DMS153 (cell line): ENCODE measurements around the gene TTC16.
A peak's percentile ranks its signal among the peaks of the same experiment; 100 is the strongest.
"Not testable (repeated sequence)": the region's sequence is repeated elsewhere in the genome, so short reads cannot be mapped to it uniquely, and the experiment has no call there.

Experiments used
- DNase-seq: peaks from one replicate; lab custom pipeline; 2025; lab: John Stamatoyannopoulos, UW

The TTC16 gene

DNA sequence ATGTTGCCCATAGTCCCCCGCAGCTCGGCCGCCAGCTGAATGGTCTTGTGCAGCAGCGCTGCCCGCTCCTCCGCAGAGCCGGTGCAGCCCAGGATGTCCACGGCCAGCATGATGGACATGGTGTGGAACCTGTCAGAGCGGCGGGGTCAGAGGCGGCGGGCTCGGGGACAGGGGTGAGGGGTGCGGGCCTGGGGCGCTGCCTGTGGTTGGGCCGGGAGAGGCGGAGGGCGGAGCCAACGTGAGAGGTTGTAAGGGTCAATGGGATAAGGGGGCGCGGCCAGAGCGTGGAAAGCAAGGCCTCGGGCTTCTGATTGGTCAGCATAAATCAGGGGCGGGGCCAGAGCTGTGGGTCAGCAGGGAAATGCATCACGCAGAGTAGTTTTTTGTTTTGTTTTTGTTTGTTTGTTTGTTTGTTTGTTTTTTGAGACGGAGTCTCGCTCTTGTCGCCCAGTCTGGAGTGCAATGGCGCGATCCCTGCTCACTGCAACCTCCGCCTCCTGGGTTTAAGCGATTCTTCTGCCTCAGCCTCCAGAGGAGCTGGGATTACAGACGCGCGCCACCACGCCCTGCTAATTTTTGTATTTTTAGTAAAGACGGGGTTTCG is 26.1 kb downstream of the TTC16 start:
- no peak for DNase-seq

DNA sequence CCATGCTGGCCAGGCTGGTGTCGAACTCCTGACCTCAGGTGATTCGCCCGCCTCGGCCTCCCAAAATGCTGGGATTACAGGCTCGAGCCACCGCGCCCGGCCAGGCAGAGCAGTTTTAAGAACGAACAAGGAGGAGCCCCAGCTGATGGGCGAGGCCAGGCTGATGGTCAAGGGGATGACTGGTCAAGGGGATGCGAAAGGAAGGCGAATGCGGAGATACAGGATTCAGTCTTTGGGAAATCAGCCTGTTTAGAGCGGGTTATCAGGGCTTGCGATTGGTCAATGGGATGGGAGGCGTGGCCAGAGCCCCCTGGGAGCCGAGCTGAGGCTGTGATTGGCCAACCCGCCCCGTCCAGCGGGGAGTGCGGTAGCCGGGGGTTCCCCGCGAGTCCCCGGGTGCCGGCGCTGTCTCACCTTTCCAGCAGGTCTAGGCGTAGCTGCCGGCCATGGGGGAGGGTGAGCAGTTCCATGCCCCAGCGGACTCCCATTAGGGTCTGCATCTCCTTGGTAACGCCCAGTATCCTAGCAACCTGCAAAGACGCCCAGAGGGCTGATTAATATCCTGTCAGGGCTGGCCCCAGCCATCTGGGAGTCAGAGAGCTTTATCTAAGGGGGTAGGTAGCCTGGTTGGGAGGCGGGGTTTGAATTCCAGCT is 26.7 kb downstream of the TTC16 start:
- peak; percentile 61 for DNase-seq

DNA sequence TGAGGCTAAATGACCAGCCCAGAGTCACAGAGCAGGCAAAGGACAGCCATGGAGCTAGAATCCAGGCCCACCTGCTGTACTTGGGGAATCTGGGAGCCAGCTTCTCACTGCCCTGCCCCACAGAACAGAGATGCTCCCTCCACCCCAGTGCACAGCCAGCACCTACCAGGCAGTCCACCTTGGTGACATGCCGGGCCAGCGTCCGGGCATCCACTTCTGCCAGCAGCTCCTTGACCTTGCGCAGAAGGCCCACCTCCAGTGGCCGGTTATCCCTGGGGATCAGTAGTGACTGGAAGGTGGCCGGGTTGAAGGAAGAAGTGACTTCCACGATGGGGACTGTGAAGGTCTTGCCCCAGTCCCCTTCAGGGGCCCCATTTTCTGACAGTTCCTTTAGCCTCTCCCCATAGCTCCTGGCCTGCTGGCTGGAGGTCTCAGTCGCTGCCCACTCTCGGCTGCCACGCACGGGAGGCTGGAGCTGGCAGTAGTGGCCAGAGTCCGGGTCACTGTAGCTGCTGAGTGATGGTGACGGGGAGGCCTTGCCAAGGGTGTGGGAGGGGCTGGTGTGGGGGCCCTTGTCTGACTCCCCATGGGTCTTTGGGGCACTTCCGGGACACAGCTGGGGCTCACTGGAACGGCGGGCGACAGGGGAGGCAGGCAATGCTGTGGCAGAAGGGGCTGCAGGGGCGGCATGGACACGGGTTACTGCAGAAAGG is 28.7 kb downstream of the TTC16 start:
- no peak for DNase-seq

DNA sequence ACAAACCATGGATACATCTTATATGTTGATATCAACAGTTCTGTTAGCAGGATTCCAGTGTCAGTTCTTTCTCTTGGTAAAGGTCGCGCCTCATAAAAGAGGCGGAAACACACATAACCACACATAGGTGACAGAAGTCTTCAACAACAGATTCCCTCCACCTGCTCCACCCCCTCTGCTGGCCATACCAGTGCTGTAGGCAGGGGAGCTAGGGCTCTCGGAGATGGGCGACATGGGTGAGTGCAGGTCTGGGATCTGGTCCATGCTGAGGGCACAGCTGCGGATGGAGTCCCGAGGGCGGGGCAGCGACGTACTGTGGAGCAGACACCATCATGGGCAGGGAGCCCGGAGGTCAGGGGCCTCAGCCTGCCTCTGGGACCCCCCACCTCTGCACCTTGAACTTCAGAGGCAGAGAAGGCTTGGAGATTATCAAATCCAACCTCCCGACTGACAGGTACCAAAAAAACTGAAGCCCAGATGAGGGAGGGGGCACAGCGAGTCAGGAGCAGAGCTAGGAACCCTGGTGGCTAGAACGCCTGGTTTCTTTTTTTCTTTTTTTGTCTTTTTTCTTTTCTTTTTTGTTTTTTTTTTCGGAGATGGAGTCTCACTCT is 31.2 kb downstream of the TTC16 start:
- no peak for DNase-seq

DNA sequence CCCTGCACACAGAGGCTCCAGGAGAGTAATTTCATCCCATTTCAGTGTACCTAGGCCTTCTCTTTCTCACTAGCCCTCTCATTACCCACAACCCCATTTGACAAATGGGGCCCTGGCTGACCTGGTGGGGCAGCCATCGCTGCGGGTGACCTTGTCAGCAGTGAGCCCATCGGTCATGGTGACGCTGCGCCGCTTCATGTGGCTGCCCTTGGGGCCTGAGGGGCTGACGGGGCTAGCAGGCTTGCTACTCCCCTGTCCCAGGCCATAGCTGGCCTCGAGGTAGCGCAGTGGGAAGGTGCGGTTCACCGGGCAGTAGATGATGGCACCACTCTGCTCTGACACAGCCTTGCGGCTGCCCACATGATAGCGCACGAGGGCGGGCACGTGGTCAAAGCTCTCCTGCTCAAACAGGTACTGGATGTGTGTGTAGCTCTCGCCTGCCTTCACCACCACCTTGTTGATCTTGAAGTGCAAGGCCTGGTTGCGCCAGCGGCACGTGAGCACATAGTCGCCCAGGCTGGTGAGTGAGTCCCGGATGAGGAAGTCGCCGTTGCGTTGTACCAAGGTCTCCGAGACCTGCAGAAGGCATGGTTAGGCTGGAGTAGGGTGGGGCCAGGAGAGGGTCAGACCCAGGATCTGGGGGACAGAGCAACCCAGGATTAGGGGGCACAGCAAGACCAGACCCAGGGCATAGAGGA is 33.4 kb downstream of the TTC16 start:
- no peak for DNase-seq

DNA sequence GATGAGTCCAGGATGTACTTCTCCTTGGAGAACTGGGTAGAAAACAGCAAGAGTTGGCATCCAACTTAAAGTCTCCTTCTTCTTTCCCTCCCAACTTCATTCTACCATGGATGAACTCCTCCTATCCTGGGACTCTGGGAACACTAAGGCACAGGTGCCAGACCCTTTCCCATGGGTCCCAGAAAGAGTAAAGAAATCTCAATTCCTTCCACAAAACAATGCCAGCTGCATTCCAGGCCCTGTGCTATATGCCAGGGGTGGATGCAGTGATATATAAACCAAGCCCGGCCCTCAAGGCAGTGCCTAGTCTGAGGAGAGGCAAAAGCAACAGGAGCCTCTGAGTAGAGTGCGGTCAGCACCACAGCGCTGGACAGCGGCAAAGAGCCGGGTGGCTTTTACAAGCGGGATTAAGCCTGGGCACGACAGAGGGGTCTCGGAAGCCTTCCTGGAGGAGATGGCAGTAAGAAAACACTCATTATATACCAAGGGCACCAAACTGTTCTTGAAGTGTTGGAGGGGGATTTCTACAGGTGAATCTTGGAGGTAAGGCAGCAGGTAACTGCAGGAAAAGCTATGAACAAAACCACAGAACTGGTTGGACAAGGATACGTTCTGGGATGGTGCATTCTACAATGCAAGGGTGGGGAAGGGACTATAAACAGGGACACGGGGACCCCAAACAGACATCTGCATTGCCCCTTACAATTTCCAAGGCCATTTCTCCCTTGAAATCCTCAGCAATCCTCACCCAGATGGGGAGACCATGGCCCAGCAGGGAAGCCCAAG is 35.6 kb downstream of the TTC16 start:
- no peak for DNase-seq

DNA sequence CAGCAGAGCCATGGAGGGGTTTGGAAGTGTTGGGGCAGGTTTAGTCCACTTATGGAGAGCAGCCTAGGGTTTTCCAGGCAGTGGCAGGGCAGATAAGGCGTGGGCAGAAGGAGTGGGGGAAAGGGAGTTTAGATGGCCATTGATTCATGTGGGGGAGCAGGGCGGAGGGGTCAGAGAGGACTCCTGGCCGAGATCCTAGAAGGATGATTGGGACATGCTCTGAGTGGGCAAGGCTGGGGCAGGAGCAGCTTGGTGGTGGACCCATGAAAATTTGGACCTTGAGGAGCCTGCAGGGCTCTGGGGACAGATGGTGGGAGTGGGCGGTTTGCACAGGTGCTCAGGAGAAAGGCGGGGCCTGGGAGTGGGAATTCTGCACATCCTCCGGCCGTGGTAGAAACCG is 37.3 kb downstream of the TTC16 start:
- no peak for DNase-seq

DNA sequence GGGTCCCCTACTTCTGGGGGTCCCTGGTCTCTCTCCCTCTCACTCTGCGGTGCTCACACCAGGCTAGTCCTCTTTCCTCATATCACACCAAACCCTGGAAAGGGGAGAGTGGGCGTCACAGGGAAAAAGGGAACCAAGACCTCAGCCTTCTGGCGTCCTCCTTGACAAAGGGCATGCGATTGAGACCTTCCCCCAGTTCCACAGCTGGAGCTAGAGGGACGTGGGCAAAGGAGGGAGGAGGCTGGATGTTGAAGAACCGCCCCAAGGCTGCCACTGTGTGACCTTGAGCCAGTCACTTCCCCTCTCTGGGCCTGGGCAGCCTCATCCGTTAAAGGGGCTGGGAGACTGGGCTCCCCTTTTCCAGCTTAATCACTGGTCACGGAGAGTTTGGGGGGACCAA is 37.7 kb downstream of the TTC16 start:
- DNase-seq: no peak

DNA sequence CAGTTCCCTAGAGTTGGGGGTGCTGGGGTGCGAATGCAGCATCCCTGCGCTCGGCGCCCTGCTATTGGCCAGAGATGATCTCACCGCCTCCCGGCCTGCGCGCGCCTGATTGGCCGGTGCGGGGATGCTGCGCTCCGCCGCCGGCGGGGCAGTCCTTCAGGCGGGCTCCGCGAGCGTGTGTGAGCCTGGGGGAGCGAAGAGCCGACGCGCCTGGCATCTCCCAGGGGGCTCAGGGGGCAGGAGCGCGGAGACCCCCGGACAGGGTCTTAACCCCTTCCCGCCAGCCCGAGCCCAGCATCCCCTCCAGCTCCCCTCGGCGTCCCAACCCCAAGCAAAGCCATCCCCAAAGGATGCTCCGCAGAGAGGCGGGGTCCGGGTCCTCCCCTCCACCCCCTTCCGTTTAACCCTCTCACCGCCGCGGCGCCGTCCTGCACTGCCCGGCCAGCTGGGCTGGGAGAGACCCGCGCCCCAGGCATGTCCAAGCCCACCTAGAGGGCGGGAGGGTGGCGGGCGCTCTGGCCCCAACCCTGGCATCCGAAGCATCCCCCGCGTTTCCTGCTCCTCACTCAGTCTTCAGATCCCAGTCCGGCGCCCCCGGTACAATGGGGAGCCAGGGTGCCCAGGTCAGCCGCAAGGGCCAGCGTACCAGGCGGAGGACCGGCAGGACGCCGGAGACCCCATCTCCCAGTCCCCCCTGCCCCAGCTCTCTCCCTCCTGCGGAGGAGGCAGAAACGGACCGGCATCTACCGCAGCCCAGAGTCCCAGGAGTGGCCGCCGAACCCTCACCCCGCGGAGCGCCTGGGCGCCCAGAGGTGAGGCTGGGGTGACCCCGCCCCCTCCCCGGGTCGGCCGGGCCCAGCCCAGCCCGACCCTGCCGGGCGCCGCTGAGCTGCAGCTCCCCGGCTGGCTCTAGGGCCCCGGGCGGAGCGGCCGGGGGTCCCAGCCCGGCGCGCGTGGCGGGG is 38.5 kb downstream of the TTC16 start:
- no peak for DNase-seq

DNA sequence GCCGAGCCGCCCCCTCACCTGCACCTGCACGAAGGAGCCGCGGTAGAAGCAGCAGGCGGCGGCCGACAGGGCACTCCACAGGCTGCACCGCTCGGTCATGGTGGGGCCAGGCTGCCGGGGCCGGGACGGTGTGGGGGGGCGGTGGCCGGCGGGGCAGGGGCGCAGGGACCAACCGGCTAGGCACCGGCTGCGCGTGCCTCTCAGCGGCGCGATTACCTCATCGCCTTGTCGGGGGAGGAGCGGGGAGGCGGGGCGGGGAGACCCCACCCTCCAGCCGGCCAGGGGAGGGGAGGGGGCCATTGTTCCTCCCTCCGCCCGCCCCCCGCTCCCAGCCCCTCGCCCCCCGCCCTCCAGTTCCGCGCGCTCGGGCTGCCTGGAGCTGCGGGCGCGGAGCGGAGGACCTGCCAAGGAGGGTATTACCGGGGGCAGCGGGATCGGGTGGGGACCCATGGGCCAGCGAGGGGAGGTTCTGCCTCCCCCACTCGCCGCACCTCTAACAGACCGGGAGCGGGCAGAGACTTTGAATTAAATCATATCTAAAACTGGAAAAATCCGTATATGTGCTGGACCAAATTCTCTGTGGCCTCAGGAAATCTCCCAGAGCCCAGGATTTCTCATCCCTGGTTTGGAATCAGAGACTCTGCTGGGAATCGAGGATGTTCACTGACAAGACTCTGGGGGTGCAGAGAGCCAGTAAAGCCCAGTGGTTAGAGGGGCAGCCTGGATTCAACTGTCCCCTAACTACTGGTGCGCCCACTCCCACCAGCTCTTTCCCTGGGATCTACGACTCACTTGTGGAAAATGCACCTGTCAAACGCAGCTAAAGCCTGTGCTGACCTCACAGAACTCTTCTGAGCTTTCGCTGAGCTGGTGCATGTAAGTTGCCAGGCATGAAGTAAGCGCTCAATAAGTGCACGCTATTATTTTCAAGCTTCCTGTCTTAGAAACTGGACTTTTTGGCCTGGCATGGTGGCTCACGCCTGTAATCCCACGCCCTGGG is 39.5 kb downstream of the TTC16 start:
- DNase-seq: no peak

DNA sequence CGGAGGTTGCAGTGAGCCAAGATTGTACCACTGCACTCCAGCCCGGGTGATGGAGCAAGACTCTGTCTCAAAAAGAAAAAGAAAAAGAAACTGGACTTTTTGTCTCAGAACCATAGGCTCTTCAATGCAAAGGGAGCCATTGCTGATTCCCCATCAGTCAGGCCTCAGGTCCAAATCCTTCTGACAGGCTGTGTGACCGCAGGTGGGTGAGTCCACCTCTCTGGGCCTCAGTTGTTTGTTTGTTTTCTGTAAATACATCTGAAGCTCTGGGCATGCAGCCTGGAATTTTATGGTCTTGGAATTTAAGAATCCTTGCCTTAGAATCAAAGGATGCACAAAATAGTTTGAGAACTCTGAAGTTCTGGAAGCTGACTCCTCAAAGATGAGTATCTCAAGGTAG is 40.4 kb downstream of the TTC16 start:
- DNase-seq: no peak

DNA sequence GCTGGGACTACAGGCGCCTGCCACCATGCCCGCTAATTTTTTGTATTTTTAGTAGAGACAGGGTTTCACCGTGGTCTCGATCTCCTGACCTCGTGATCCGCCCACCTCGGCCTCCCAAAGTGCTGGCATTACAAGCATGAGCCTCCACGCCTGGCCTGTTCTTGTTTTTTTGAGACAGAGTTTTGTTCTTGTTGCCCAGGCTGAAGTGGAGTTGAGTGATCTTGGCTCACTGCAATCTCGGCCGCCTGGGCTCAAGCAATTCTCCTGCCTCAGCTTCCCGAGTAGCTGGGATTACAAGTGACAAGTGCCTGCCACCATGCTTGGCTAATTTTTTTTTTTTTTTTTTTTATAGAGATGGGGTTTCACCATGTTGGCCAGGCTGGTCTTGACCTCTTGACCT is 40.9 kb downstream of the TTC16 start:
- not testable (repeated sequence) for DNase-seq

DNA sequence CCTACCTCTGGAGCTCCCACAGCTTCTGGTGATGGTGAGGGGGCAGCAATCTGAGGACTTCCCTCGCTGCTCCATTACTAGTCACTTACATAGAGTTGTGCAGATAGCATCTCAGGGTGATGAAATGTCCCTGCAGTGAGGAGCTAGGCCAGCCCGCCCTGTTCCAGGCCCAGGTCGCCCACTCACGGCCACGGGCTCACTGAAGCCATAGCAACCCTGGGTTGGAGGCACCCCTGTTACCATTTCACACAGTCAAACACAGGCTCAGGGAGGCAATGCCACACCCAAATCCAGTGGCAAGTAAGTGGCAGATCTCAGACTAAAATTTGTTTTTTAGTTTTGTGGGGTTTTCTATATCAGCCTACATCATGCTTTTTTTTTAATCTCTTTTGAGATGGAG is 43.0 kb downstream of the TTC16 start:
- DNase-seq: no peak

DNA sequence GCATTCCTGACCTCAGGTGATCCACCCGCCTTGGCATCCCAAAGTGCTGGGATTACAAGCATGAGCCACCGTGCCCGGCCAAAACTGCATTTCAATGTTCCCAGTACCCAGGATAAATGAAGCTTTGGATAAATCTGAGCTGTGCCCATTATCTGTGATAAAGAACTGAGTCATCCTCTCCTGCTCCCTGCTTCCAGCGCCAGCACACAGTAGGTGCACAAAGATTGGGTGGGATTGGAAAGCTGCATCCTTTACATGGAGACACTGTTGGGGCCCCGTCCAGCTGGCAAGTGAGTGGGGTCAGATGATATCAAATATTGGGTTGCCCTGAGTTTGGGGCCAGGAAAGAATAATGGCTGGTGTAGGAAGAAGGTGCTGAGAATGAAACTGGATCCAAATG is 45.2 kb downstream of the TTC16 start:
- no peak for DNase-seq

DNA sequence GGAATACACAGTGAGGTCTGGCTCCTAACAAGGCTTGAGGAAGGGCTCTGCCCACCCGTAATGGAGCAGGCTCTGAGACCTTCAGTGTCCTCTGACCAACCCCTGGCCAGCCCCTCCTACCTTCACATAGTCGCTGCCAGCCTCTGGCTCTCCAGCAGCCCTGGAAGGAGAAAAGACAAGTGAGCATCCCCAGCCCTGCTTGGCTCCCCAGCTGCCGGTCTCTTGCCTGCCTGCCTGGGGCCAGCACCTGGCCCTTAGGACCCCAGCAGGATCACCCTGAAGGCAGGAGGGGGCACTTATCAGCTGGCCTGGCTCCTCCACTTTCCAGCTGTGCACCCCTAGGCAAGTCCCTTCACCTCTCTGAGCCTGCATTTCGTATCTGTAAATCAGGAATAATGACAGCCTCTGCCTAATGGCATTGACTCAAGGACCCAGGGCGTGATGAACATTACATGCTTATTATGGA is 45.6 kb downstream of the TTC16 start:
- no peak for DNase-seq

DNA sequence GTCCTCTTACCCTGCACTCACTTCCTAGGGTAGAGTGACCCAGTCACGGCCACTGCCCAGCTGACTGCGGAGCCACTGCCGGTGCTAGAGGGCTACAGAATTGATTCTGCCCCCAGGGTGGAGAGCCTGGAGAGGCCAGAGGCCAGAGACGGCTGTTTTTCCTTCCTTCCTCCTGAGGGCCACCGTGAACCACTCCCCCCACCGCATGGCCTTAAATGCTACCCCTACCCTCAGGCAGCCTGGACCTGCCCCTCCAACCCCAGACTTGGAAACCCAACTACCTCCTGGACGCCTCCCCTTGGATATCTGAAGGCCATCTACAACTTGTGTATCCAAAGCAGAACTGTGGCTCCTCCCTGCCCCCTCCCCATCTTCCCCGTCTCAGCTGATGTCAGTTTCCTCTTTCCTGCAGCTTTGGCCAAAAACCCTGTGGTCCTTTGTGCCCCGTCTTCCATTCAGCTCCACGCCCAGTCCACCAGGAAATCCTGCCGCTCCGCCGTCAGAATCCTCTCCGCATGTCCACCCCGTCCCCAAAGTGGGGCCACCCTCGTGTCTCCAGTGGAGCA is 46.3 kb downstream of the TTC16 start:
- DNase-seq: no peak

DNA sequence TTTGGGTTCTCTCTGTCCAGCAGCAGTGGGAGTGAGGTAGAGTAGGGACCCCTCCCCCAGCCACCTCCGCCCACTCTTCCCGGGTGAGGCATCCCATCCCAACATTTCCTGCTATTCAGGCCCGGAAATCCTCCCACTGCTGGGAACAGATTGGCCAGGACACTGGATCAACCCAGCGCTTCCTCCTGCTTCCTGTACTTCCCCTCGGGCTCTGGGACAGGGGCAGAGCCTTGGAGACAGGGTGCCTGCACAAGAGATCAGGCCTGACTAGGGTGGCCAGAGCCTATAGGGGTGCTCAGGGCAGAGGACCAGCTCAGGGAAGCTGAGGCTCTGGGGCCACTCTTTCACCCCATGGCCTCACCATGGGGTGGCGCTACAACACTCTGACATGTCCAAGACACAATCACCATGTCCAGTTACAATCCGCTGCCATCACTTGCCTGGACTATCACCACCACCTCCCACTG is 48.1 kb downstream of the TTC16 start:
- DNase-seq: no peak

DNA sequence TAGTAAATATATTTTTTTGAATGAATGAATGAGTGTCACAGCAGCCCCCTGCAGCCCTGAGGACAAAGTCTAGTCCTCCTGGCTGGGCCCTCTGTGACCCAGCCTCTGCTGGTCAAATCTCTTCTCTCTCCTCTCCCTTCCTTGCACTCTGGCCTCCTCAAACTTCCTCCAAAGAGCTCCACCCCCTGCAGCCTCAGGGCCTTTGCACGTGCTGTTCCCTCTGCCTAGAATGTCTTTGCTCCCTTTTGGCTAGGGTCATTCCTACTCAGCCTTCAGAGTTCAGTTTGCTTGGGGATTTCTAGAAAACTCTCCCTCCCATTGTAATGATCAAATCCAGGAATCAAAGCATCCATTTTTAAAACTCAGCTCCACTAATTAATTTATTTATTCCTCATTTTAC is 49.5 kb downstream of the TTC16 start:
- no peak for DNase-seq

DNA sequence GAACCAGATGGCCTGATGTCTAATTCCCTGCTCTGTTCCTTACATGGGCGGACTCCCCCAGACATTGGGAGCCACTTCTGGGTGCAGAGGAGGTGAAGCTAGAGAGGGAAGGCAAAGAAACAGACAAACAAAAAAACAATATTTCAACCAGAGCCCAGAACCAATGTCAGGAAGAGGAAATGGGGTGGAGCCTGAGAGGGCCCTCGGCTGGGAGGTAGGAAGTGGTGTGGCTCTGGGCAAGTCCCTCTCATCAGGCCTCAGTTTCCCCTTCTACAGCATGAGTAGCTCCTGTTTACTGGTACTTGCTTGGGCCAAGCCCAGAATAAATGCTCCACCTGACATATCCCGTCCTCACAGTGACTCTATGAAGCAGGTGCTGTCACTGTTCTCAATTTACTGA is 51.5 kb downstream of the TTC16 start:
- DNase-seq: no peak
